ENCODE results near the gene MCRIP2.

Gene MCRIP2

DNA sequence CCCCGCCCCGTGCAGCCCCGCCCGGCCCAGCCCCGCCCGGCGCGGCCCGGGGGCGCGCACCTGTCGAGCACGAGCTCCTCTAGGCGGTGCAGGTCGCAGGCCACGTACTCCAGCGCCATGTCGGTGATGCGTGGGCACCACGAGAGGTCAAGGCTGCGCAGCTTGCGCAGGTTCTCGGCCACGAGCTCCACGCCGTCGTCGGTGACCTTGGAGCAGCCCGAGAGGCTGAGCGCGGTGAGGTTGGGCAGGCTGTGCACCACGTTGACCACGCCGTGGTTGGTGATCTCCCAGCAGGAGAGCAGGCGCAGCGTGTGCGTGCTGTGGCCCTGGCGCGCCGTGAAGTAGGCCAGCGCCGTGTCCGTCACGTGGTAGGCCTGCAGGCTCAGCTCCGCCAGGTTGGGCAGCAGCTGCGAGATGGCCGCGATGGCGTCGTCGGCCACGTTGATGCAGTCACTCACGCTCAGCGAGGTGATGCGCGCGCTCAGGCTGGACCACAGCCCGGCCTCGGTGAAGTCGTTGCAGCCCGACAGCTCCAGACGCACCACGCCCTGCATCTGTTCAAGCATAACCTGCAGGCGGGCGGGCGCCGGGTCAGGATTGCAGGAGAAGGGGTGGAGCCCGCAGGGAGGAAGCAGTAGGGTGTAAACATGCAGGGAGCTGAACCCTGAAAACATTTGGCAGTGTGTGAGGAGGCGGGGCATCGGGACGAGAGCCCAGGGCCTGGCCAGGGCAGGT lies 53.9 kb downstream of the MCRIP2 start:
- DNase-seq (ENCODE audit: low read depth in 3 of 3) = peak in 2 of 3 experiments; percentile 48 to 69

Data from stimulated activated CD4-positive, alpha-beta T cell treated with anti-CD3 and anti-CD28 coated beads, TNF-alpha, amount 100 ng/mL, for 24 hours (primary cell).